Stimulated activated CD4-positive, alpha-beta T cell treated with anti-CD3 and anti-CD28 coated beads, Interleukin-4, amount 100 ng/mL, for 4 hours (primary cell): ENCODE results near the gene PHACTR1.

Source experiments
- DNase-seq, 2 experiments: peaks; one replicate each; pipeline ENCODE4 v3.0.0-alpha.2; 2020

PHACTR1 gene

GRCh38 chr6:13079096-13079723 is 362.6 kb downstream of the PHACTR1 start:
- no peak for DNase-seq

GRCh38 chr6:13080462-13081188 is 364.1 kb downstream of the PHACTR1 start:
- DNase-seq, result no peak

GRCh38 chr6:13081189-13081563 is 364.6 kb downstream of the PHACTR1 start:
- DNase-seq, result no peak

GRCh38 chr6:13089296-13089994 is 372.9 kb downstream of the PHACTR1 start:
- no peak for DNase-seq

- DNase-seq, result no peak
Measured at GRCh38 chr6:13091192-13091591, 374.6 kb downstream of the PHACTR1 start.

- DNase-seq, result no peak
Measured at GRCh38 chr6:13094781-13095425, 378.3 kb downstream of the PHACTR1 start.

GRCh38 chr6:13096084-13096483 is 379.5 kb downstream of the PHACTR1 start:
- no peak for DNase-seq

- DNase-seq, result no peak
Measured at GRCh38 chr6:13097454-13097853, 380.9 kb downstream of the PHACTR1 start.

- DNase-seq, result no peak
Measured at GRCh38 chr6:13098006-13098405, 381.4 kb downstream of the PHACTR1 start.

GRCh38 chr6:13098793-13099570 is 382.4 kb downstream of the PHACTR1 start:
- DNase-seq, result no peak

GRCh38 chr6:13099771-13100170 is 383.2 kb downstream of the PHACTR1 start:
- DNase-seq, result no peak

- no peak for DNase-seq
Measured at GRCh38 chr6:13101409-13101808, 384.8 kb downstream of the PHACTR1 start.

GRCh38 chr6:13101985-13102384 is 385.4 kb downstream of the PHACTR1 start:
- no peak for DNase-seq

GRCh38 chr6:13103169-13103568 is 386.6 kb downstream of the PHACTR1 start:
- DNase-seq, result no peak

- no peak for DNase-seq
Measured at GRCh38 chr6:13105139-13105538, 388.6 kb downstream of the PHACTR1 start.

- DNase-seq, result no peak
Measured at GRCh38 chr6:13112921-13113320, 396.4 kb downstream of the PHACTR1 start.

GRCh38 chr6:13113376-13113775 is 396.8 kb downstream of the PHACTR1 start:
- no peak for DNase-seq

- DNase-seq, result no peak
Measured at GRCh38 chr6:13113981-13114593, 397.5 kb downstream of the PHACTR1 start.

GRCh38 chr6:13116155-13116554 is 399.6 kb downstream of the PHACTR1 start:
- DNase-seq, result no peak

- DNase-seq, result no peak
Measured at GRCh38 chr6:13117570-13117969, 401.0 kb downstream of the PHACTR1 start.

- no peak for DNase-seq
Measured at GRCh38 chr6:13119549-13119948, 403.0 kb downstream of the PHACTR1 start.
